ENCODE measurements around the gene MBD3L1. TPM values are rescaled to one million over a fixed set of nuclear protein-coding genes. Genes with fewer than 3 reads are reported as not detected.
A peak's percentile ranks its signal among the peaks of the same experiment; 100 is the strongest.

The MBD3L1 gene
- polyA plus RNA-seq, 1 experiment = not detected

GRCh38 chr19:8827277-8827676 lies 4.9 kb upstream of the MBD3L1 start:
- ChIA-PET POLR2A (no interaction called here), CTCF (no interaction called here)
- no peak for DNase-seq (ENCODE audit: low read depth, low spot score)
- H3K4me3 ChIP-seq (ENCODE audit: low read depth, low read length) = no peak overlapping the region
- H3K27ac ChIP-seq (ENCODE audit: low read depth, low read length) = no peak overlapping the region
- H3K27me3 ChIP-seq (ENCODE audit: control insufficient read depth, insufficient read depth, low read length) = no peaks in the 10 kb centered on the region
- peaks cover 14% of the 10 kb centered on the region; the same call in 1 of the 2 replicates for H3K9me3 ChIP-seq (ENCODE audit: control insufficient read depth, insufficient read depth, low read length)
- TF ChIP-seq, protein P1, sequence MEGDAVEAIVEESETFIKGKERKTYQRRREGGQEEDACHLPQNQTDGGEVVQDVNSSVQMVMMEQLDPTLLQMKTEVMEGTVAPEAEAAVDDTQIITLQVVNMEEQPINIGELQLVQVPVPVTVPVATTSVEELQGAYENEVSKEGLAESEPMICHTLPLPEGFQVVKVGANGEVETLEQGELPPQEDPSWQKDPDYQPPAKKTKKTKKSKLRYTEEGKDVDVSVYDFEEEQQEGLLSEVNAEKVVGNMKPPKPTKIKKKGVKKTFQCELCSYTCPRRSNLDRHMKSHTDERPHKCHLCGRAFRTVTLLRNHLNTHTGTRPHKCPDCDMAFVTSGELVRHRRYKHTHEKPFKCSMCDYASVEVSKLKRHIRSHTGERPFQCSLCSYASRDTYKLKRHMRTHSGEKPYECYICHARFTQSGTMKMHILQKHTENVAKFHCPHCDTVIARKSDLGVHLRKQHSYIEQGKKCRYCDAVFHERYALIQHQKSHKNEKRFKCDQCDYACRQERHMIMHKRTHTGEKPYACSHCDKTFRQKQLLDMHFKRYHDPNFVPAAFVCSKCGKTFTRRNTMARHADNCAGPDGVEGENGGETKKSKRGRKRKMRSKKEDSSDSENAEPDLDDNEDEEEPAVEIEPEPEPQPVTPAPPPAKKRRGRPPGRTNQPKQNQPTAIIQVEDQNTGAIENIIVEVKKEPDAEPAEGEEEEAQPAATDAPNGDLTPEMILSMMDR (IDR thresholded peaks at IDR 0.05; ENCODE audit: low read depth, low read length) = no peak

DNA sequence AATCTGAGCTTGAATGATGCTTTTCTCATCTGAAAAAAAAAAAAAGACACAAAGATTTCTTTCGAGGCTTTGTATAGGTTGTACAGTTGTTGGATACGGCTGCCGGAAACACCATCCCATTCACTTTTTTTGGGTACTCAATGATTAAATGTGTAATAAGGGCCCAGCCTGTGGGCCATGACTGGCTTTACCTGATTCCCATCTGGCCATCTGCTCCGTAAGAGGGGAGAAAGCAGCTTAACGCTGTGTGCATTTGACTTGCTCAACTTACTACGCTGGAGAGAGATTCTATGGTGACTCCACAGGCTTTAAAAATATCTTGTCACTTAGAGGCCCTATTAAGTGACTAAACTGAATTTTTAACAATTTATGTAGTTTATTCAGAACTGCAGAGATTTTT lies 804 bp upstream of the MBD3L1 start:
- TF ChIP-seq, protein P1 (IDR thresholded peaks at IDR 0.05; ENCODE audit: low read depth, low read length) = no peak
- CTCF ChIA-PET = interaction anchor here (0.7 to 1.2 kb wide), 3 partner anchors 15 to 250 kb away, joined by 3 to 4 read pairs (median 4); no protein-coding TSS in a partner anchor
- POLR2A ChIA-PET = interaction anchor here (1.6 kb wide), 1 partner anchor 492 kb away, joined by 5 read pairs; no protein-coding TSS in a partner anchor
- H3K9me3 ChIP-seq (ENCODE audit: control insufficient read depth, insufficient read depth, low read length) = peaks cover 5% of the 10 kb centered on the region; the same call in 1 of the 2 replicates
- DNase-seq (ENCODE audit: low read depth, low spot score) = no peak
- no peak overlapping the region for H3K27ac ChIP-seq (ENCODE audit: low read depth, low read length)
- H3K4me3 ChIP-seq (ENCODE audit: low read depth, low read length) = peak overlapping the region; percentile 77
- no peaks in the 10 kb centered on the region for H3K27me3 ChIP-seq (ENCODE audit: control insufficient read depth, insufficient read depth, low read length)

- POLR2A ChIA-PET = interaction anchor here (1.6 kb wide), 1 partner anchor 492 kb away, joined by 5 read pairs; no protein-coding TSS in a partner anchor
- Histone ChIP-seq H3K27ac (ENCODE audit: low read depth, low read length) (peak overlapping the region; percentile 68), H3K9me3 (ENCODE audit: control insufficient read depth, insufficient read depth, low read length) (peaks cover 5% of the 10 kb centered on the region; the same call in 1 of the 2 replicates), H3K4me3 (ENCODE audit: low read depth, low read length) (peak overlapping the region; percentile 77), H3K27me3 (ENCODE audit: control insufficient read depth, insufficient read depth, low read length) (no peaks in the 10 kb centered on the region)
- CTCF ChIA-PET = interaction anchor here (1.2 to 1.4 kb wide), 2 partner anchors 15 to 190 kb away, joined by 4 read pairs; no protein-coding TSS in a partner anchor
- no peak for DNase-seq (ENCODE audit: low read depth, low spot score)
- TF ChIP-seq, protein P1 (IDR thresholded peaks at IDR 0.05; ENCODE audit: low read depth, low read length) = no peak
Measured at GRCh38 chr19:8831832-8832131, 395 bp upstream of the MBD3L1 start.

DNA sequence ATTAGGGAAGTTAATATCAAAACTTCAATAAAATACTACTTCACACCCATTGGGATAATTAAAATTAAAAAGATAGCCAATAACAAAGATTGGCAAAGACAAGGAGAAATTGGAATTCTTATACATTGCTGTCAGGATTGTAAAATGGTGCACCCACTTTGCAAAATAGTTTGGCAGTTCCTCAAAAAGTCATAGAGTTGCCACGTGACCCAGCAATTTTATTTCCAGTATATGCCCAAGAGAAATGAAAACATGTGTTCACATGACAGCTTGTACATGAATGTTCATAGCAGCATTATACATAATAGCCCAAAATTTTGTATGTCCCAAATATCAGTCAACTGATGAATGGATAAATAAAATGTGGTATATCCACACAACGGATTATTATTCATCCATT lies 3.3 kb downstream of the MBD3L1 start:
- TF ChIP-seq, protein P1 (IDR thresholded peaks at IDR 0.05; ENCODE audit: low read depth, low read length) = no peak
- H3K27me3 ChIP-seq (ENCODE audit: control insufficient read depth, insufficient read depth, low read length) = no peaks in the 10 kb centered on the region
- H3K27ac ChIP-seq (ENCODE audit: low read depth, low read length) = no peak overlapping the region
- ChIA-PET CTCF (no interaction called here), POLR2A (no interaction called here)
- no peak for DNase-seq (ENCODE audit: low read depth, low spot score)
- H3K4me3 ChIP-seq (ENCODE audit: low read depth, low read length) = no peak overlapping the region
- peaks cover 8% of the 10 kb centered on the region; the same call in 1 of the 2 replicates for H3K9me3 ChIP-seq (ENCODE audit: control insufficient read depth, insufficient read depth, low read length)

- H3K27ac ChIP-seq (ENCODE audit: low read depth, low read length) = no peak overlapping the region
- no peak overlapping the region for H3K4me3 ChIP-seq (ENCODE audit: low read depth, low read length)
- ChIA-PET CTCF (no interaction called here), POLR2A (no interaction called here)
- TF ChIP-seq, protein P1 (IDR thresholded peaks at IDR 0.05; ENCODE audit: low read depth, low read length) = no peak
- peaks cover 8% of the 10 kb centered on the region; the same call in 1 of the 2 replicates for H3K9me3 ChIP-seq (ENCODE audit: control insufficient read depth, insufficient read depth, low read length)
- H3K27me3 ChIP-seq (ENCODE audit: control insufficient read depth, insufficient read depth, low read length) = no peaks in the 10 kb centered on the region
- DNase-seq (ENCODE audit: low read depth, low spot score) = no peak
Measured at GRCh38 chr19:8835877-8836276, 3.7 kb downstream of the MBD3L1 start.

All from AG04450 (cell line).